GM12892 (cell line): Measurements from ENCODE around the gene TLE1.
"Not testable (repeated sequence)": the region's sequence is repeated elsewhere in the genome, so short reads cannot be mapped to it uniquely, and the experiment has no call there.

Experiments
- DNase-seq: peaks from one replicate; pipeline ENCODE4 v3.0.0; 2011; ENCODE audit not compliant: insufficient read length
- FAIRE-seq: peaks from 2 replicates; lab custom pipeline; 2011; peaks lifted over from hg19 to GRCh38; lab: Jason Lieb, UNC
- POLR2A ChIP-seq: IDR thresholded peaks from 2 replicates; pipeline ENCODE4 v1.6.1; 2011; ENCODE audit warnings: low read depth, low read length, control low read depth
- POLR2AphosphoS5 ChIP-seq: IDR thresholded peaks from 2 replicates; pipeline ENCODE4 v1.6.1; 2011; ENCODE audit warnings: low read depth, low read length, control low read depth
- TAF1 ChIP-seq: IDR thresholded peaks from 2 replicates; pipeline ENCODE4 v1.6.1; 2011; ENCODE audit warnings: low read depth, mild to moderate bottlenecking, control low read depth, low read length, borderline replicate concordance

Gene TLE1

GRCh38 chr9:81716409-81716808 is 27.1 kb upstream of the TLE1 start:
- FAIRE-seq, result no peak
- TF ChIP-seq TAF1, result no peak
- TF ChIP-seq POLR2AphosphoS5, result no peak
- TF ChIP-seq POLR2A, result no peak
- no peak for DNase-seq

GRCh38 chr9:81705578-81705977 is 16.2 kb upstream of the TLE1 start:
- no peak for FAIRE-seq
- TF ChIP-seq POLR2A (no peak), TAF1 (no peak), POLR2AphosphoS5 (no peak)
- DNase-seq, result no peak

- no peak for DNase-seq
- FAIRE-seq, result no peak
- TF ChIP-seq POLR2A, result no peak
- no peak for TF ChIP-seq POLR2AphosphoS5
- TF ChIP-seq TAF1, result no peak
These were observed 5.2 kb upstream of the TLE1 start for GRCh38 chr9:81694541-81694940.

- no peak for TF ChIP-seq POLR2A
- TF ChIP-seq POLR2AphosphoS5, result no peak
- no peak for TF ChIP-seq TAF1
- DNase-seq (no peak), FAIRE-seq (no peak)
These were observed 4.5 kb upstream of the TLE1 start for GRCh38 chr9:81693671-81694378.

- DNase-seq, result no peak
- TF ChIP-seq POLR2AphosphoS5 (no peak), POLR2A (no peak), TAF1 (no peak)
- FAIRE-seq, result no peak
These were observed 1.0 kb upstream of the TLE1 start for GRCh38 chr9:81690251-81690851.

GRCh38 chr9:81689093-81689342 is 329 bp downstream of the TLE1 start:
- not testable (repeated sequence) for FAIRE-seq, DNase-seq

GRCh38 chr9:81688262-81689092 is 870 bp downstream of the TLE1 start:
- not testable (repeated sequence) for FAIRE-seq, DNase-seq

- TF ChIP-seq POLR2A (no peak), POLR2AphosphoS5 (no peak), TAF1 (no peak)
- no peak for FAIRE-seq
- no peak for DNase-seq
These were observed 1.7 kb downstream of the TLE1 start for GRCh38 chr9:81687521-81688261.

GRCh38 chr9:81686614-81687520 is 2.5 kb downstream of the TLE1 start:
- FAIRE-seq (no peak), DNase-seq (no peak)
- TF ChIP-seq POLR2AphosphoS5 (no peak), TAF1 (no peak), POLR2A (no peak)

GRCh38 chr9:81685763-81686613 is 3.4 kb downstream of the TLE1 start:
- TF ChIP-seq POLR2AphosphoS5 (no peak), TAF1 (no peak), POLR2A (no peak)
- FAIRE-seq (no peak), DNase-seq (no peak)

- TF ChIP-seq TAF1, result no peak
- DNase-seq (no peak), FAIRE-seq (no peak)
These were observed 4.7 kb downstream of the TLE1 start for GRCh38 chr9:81684635-81685034.
